ENCODE data around the gene HK3. TPM values are rescaled to one million over a fixed set of nuclear protein-coding genes. Genes with fewer than 3 reads are reported as not detected.
"Not testable (repeated sequence)": the region's sequence is repeated elsewhere in the genome, so short reads cannot be mapped to it uniquely, and the experiment has no call there.

HK3 gene
- polyA plus RNA-seq, 3 donors, result 0.37 to 0.99 (median 0.73) TPM

DNA sequence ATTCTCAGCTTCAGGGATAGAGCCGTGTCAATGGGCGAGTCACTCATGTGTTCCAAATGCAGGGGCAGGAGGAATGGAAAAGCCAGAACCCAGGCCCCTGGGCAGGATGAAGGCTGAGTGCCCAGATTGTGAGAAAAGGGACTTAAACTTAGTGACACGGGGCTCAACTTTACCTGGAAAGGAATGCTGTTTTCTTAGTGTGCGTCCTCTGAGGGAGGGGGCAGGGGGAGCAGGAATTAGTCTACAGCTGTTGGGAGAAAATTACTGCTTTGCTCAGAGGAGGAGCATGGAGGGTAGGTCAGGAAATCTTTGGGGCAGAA, 14.6 kb downstream of the HK3 start:
- DNase-seq, result no peak

DNA sequence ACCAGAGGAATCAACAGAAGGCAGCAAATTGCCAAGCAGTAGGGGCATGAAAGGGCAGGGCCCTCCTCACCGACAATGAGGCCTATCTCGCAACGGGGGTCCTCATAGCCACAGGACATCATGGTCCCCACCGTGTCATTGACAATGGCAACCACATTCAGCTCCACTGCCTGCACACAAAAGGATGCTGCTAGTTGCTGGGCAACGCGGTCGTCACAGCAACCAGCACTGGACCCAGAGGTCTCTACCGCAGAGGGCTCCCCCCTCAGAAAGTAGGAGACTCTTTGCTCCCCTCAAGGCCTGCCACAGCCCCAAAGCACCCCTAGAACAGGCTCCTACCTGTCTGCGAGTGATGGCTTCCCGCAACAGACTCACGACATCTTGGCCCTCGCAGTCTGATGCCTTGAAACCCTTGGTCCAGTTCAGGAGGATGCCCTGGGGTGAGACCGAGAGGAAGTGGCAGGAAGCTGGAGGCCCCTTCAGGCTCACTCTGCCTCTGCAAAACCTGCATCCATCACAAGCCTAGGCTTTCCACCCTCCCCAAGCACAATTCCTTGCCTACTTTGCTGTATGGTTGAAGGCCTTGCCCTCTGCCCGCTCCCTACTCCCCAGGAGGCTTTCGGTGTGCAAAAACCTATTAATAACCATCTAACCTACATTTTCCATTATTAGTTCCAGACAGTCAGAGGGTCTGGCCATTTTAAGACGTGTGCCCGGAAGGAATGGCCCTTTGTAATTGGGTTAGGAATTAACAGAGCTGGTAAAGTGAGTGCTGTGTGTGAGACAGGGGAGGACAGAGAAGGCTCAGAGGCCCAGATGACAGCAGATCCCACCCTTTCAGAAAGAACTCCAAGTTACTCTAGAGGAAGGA, 15.2 kb downstream of the HK3 start:
- no peak for DNase-seq

DNA sequence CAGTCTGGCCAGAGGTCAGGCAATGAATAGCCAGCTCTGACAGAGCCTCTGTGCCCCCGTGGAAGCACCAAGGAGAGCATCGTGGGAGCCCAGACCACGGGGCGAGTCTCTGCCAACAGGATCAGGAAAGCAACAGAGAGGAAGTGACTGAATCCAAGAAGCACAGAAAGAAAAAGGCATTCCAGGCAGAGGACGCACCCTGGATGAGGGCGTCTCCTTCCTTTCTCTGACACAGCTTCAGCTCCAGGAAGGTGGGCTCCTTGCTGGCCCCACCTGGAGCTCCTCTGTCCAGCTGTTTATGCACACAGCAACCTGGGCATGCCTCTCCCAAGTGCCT, 16.6 kb downstream of the HK3 start:
- no peak for DNase-seq

DNA sequence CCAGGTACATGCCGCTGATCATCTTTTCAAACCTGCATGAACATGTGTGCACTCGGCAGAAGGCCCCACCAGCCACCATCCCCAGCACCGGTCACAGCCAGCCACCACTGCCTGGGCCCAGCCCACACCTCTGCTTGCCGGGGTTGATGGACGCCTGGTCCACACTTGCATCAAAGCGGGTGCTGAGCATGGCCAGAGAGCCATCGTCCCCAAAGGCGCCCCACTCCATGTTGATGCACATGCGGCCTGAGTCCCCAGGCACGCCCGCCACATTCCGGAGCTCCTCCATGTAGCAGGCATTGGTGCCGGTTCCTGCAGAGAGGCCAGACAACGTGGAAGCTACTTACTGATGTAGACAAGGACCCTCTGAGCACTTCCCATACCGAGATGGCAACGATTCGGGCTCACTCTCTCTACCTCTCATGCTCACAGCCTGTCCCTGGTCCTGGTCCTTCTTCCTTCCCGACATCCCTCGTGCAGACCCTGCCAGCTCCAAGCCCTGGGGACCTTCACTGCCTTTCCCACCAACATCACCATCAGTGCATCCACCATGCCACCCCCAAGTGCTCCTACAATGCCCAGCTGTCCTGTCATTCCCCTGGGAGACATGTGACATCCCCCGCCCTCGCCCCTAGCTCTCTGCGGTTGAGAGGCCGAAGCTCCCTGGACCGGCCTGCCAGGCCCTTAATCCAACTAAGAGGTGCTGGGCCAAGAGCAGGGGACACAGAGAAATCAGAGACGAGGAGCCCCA, 17.2 kb downstream of the HK3 start:
- DNase-seq, result no peak

DNA sequence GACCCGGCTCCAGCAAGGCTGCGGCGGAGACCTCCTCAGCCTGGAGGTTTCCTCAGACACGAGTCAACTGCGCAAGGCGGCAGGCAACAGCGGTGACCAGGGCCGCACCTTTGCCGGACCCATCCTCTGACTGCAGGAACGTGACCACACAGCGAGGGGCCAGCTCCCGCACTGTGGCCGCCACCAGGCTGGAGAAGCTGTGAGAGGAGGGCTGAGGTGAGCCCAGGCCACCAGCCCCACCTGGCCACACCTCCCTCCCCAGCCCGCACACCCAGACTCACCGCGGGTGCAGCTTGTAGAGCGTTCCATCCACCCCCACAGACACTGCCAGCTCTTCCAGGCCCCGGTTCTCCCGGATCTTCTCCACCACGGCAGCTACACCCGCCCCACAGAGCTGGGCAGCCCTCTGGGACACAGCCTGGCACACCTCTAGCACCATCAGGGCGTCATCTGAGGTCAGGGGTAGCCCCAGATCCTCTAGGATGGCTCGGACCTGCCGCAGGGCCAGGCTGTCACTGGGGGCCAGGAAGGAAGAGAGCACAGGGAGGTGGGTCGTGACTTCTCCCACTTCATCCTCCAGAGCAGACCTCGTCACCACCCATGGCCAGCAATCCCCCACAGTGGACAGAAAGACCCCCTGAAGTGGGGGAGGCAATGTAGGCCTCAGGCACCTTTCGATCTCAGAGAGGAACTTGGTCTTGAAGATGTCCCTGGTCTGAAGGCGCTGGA, 18.0 kb downstream of the HK3 start:
- no peak for DNase-seq

DNA sequence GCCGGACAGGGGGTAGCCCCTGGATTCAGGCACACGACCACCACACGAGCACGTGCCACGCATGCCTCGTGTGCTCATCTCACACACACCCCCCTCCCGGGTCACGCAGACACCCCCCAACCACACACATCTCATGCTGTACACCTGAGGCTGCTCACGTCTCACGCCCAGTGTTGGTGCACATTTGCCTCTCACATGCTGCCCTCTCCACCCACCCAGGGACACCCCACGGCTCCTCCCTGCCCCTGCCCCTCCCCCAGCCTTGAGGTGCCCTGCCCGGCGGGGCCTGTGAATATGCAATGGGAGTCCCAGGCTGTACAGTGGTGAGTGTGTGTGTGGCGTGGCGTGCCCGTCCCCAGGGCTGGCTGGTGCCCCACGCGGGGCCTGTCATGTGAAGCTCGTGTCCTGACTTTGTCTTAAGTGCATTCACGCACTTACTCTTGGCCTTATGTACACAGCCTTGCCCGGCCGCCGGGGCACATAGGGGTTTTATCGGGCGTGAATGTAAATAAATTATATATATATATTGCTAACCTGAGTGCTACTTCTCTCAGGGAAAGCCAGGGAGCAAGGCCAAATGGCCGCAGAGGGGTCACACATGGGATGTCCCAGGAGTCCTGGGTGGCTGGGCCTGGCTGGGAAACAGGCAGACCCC, 18.7 kb downstream of the HK3 start:
- no peak for DNase-seq

DNA sequence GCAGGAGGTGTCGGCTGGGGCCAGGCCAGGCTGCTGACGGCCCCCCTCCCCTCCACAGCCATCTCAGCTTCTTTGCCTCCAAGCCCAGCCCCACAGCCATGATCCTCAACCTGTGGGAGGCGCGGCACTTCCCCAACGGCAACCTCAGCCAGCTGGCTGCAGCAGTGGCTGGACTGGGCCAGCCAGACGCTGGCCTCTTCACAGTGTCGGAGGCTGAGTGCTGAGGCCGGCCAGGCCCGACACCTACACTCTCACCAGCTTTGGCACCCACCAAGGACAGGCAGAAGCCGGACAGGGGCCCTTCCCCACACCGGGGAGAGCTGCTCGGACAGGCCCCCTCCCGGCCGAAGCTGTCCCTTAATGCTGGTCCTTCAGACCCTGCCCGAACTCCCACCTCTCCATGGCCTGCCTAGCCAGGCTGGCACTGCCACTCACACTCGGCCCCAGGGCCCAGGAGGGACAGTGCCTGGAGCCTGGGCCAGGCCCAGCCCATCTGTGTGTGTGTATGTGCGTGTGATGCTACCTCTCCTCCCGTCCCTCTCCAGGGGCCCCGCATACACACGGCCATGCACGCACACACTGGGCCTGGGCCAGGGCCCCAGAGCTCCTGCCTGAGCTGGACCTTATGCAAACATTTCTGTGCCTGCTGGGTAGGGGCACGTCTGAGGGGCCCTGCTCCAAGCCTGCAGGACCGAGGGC, 19.3 kb downstream of the HK3 start:
- no peak for DNase-seq

DNA sequence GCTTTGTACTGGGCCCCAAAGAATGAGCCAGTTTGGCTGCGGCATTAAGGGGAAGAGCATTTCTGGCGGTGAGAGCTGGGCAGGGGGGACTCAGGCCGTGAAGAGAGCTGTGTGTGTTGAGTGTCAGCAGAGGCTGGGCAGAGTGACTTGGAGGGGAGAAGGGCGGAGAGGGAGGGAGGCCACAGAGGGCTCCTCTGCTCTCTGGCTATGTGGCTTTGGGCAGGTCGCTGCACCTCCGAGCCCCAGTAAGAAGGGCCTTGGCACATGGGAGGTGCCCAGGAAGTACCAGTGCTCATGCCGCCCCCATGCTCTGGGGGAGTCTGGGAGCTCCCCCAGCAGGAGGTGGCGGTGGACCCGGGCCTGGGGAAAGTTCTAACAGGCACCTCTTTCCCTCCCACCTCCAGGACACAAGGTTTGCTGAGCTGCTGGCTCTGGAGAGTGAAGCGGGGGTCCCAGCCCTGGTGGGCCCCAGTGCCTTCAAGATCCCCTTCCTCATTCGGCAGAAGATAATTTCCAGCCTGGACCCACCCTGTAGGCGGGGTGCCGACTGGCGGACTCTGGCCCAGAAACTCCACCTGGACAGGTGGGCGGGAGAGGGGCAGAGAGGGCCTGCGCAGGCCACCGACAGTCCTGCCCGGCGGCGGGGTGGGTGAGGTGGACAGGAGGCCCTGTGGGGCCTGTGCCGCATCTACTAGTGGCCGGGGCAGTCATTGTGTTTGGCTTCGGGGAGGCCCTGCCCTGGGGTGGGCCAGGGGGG, 20.1 kb downstream of the HK3 start:
- DNase-seq, result no peak

DNA sequence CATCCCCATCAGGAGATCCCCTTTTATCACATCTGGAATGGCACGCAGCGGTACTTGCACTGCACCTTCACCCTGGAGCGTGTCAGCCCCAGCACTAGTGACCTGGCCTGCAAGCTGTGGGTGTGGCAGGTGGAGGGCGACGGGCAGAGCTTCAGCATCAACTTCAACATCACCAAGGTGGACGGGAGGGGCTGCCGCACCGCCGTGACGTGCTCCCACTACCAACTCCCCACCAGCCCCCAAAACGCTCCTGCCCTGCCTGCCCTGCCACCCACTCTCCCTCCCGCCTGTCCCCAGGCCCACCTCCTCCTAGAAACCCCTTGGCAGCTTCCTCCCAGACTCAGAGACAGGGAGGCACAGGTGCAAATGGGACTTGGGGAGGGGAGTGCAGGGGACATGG, 20.7 kb downstream of the HK3 start:
- DNase-seq, result no peak

DNA sequence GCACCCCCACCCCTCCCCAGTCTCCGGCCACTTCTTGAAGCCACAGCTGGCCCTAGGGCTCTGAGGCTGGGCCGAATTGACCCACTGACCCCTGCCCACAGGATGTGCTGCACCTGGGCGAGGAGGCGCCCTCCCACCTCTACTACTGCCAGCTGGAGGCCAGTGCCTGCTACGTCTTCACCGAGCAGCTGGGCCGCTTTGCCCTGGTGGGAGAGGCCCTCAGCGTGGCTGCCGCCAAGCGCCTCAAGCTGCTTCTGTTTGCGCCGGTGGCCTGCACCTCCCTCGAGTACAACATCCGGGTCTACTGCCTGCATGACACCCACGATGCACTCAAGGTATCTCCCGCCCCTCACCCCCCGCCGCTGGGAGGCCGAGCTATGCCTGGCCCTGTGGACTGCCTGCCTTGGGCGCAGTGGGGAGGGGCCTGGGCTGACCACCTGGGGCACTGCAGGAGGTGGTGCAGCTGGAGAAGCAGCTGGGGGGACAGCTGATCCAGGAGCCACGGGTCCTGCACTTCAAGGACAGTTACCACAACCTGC, 21.3 kb downstream of the HK3 start:
- no peak for DNase-seq

DNA sequence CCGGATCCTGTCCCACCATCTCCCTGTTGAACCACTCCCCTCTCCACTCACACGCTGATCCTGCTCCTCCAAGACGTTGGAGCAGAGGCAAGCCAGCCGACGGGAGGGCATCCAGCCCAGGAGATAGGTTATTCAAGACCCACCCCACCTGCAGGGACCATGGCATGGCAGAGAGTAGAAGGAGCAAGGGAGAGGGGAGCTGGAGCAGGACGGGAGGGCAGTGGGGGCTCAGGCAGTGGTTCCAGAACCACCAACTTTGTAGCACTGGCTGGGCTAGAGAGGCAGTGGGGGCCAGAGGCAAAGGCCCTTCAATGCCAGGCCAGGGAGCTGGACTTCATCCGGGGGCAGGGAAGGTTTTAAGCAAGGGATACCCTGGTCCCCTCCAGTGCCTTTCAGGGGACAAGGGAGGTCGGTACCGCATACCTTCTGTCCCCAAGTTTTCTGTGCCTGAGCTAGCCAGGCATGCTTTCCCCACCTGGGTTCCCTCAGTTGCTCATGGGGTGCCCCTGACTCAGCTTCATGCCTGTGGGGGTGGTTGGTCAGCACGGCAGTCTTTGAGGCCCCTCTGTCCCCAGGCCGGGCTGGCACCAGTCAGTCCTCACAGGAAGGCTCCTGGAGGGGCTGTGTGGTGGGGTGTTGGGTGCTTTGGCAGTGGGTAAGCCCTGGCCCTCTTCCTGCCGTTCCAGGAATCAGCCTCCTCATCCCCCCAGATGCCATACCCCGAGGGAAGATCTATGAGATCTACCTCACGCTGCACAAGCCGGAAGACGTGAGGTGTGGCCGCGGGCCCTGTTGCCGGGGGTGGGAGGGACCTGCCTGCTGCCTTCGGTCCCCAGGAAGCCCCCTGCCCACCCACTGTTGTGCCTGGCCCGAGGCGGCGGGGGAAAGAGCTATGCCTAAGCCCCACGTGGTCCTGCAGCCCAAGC, 22.4 kb downstream of the HK3 start:
- DNase-seq, result no peak

DNA sequence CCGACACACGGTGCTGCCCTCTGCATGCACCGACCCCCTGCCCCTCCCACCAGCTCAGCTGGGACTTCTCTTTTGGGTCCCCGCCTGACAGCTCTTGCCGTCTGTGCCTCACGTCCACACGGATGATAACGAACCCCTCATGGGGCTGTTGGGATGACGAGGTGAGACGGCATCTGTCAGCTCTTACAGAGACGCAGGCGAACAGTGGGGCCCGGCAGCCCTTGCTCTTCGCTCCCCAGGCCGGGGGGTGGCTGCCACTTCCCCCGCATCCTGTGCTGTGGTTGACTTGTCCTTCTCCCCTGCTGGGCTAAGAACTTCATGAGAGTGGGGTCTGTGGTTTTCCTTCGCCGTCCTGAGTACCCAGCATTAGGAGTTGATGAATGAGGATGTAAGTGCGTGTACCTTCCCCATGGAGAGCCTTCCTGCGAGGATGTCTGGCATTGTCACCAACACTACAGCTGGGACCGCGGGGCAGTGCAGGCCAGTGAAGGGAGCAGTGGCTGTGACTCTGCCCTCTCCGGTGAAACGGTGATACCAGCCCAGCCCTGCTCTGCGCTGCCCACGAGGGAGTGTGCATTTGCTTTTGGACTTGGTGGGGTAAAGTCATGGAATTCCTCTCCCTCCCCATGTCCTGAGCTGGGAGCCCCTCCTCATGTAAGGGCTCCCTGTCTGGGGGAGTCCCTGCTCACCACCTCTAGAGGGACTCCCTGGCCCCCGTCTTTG, 23.2 kb downstream of the HK3 start:
- DNase-seq, result no peak

DNA sequence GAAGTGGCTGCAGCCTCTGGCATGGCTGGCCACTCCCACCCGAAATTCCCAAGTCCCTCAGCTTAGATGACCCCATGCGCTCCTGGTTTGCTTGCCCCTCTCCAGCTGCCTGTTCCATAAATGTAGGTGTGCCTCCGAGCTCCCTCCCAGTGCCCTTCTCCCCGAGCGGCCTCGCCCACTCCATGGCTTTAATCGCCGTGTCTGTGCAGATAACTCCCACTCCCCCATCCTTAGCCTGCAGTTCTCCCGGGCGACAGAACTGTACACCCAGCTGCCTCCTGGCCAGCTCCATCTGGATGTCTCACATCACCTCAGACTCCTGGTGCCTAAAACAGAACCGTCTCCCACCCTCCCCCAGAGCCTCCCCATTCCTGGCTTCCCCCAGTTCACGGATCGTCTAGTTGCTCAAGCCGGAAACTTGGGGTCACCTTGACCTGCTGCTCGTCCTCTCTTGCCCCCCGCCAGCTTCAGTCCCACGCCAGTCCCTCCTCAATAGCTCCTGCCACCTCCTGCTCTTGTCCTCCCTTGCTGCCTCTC, 24.1 kb downstream of the HK3 start:
- DNase-seq, result no peak

DNA sequence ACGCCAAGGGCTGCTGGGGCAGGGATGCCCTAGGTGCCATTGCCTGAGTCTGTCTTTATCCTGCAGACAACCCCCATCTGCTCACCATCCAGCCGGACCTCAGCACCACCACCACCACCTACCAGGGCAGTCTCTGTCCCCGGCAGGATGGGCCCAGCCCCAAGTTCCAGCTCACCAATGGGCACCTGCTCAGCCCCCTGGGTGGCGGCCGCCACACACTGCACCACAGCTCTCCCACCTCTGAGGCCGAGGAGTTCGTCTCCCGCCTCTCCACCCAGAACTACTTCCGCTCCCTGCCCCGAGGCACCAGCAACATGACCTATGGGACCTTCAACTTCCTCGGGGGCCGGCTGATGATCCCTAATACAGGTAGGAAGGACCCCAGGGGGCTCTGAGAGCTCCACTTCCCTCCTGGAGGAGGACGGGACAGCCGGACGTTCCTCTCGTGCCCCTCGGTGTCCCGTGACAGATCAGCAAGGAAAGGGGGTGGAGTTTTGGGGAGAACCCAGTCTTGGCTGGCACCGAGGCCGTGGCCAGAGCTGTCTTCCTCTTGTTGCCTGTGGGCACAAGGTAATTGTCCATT, 24.9 kb downstream of the HK3 start:
- no peak for DNase-seq

DNA sequence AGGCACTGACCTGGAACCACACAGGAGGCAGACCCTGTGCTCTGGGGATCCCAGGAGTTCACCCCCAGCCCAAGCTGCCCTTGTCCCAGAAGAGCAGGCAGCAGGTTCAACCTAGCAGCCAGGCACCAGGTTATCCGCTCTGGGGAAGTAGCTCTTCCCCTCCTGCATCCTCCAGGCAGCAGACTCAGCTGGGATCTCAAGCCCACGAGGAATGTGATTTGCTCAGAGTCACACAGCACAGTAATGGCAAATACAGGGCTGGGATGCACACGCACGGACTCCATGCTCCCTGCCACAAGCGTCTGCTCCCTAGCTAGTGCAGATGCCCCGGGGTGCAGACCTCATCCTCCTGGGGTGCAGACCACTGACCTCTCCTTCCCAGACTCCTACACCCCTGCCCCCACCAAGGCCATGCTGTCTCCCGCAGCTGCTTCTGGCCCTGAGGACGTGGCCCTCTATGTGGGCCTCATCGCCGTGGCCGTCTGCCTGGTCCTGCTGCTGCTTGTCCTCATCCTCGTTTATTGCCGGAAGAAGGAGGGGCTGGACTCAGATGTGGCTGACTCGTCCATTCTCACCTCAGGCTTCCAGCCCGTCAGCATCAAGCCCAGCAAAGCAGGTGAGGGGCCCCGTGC, 25.5 kb downstream of the HK3 start:
- no peak for DNase-seq

DNA sequence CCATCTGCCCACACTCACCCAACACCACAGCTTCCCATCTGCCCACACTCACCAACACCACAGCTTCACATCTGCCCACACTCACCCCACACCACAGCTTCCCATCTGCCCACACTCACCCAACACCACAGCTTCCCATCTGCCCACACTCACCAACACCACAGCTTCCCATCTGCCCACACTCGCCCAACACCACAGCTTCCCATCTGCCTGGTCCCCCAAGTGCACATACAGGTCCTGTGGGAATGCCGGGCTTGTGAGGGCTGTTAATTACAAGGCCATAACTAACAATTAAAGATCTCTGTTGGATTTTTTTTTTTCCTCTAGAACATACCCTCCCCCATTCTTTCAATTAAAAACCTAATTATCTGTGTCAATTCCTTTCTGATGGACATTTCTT, 26.1 kb downstream of the HK3 start:
- not testable (repeated sequence) for DNase-seq

DNA sequence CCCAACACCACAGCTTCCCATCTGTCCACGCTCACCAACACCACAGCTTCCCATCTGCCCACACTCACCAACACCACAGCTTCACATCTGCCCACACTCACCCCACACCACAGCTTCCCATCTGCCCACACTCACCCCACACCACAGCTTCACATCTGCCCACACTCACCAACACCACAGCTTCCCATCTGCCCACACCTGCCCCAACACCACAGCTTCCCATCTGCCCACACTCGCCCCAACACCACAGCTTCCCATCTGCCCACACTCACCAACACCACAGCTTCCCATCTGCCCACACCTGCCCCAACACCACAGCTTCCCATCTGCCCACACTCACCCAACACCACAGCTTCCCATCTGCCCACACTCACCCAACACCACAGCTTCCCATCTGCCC, 26.6 kb downstream of the HK3 start:
- DNase-seq, result not testable (repeated sequence)

DNA sequence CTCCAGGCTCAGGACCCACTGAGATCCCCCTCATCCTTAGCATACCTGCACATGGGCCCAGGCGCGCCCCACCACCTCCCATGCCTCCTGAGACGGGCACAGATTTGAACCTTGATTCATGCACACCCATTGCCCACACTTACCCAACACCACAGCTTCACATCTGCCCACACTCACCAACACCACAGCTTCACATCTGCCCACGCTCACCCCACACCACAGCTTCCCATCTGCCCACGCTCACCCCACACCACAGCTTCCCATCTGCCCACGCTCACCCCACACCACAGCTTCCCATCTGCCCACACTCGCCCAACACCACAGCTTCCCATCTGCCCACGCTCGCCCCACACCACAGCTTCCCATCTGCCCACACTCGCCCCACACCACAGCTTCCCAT, 28.5 kb downstream of the HK3 start:
- not testable (repeated sequence) for DNase-seq
